HG02885 (cell line): ENCODE data around the gene SCPEP1.
"Not testable (repeated sequence)": the region's sequence is repeated elsewhere in the genome, so short reads cannot be mapped to it uniquely, and the experiment has no call there.

Experiments used
- ATAC-seq: cut with Tn5 transposase; IDR thresholded peaks from one replicate; pipeline ENCODE4 v1.9.1; 2021; ENCODE audit warnings: mild to moderate bottlenecking; ENCODE audit not compliant: unreplicated experiment, poor library complexity

The SCPEP1 gene, protein sequence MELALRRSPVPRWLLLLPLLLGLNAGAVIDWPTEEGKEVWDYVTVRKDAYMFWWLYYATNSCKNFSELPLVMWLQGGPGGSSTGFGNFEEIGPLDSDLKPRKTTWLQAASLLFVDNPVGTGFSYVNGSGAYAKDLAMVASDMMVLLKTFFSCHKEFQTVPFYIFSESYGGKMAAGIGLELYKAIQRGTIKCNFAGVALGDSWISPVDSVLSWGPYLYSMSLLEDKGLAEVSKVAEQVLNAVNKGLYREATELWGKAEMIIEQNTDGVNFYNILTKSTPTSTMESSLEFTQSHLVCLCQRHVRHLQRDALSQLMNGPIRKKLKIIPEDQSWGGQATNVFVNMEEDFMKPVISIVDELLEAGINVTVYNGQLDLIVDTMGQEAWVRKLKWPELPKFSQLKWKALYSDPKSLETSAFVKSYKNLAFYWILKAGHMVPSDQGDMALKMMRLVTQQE

DNA sequence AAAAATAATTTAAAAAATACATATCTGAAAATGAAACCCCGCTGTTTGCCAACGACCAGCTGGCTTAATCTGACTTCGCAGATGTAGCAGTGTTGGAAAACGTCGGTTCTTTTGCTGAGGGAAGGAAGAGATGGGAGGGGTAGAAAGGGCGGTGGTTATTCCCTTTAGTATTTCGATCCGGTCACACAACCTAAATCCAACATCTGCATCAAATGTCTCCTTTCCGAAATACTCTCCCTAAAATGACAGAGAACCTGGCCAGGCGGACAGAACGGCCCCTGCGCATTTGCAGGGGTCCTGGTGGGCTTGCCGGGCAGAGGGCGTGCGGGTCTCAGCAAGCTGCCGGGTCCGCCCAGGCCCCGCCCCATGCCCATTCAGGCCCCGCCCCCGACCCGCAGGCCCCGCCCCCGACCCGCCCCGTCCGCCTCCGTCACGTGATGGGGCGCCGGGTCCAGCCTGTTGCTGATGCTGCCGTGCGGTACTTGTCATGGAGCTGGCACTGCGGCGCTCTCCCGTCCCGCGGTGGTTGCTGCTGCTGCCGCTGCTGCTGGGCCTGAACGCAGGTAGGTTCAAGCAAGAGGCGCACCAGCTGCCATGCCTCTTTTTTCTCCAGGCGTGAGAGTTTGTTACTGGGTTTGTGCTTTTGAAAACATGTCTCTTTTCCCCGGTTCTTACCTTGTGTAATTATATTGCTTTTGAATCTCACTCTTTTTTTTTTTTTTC is at the start of gene SCPEP1:
SCPEP1 (plus strand) TSS at position 459 of the 723 bp plus-strand sequence; CDS start at position 488, 29 bp downstream.
- peak; percentile 74 for ATAC-seq

DNA sequence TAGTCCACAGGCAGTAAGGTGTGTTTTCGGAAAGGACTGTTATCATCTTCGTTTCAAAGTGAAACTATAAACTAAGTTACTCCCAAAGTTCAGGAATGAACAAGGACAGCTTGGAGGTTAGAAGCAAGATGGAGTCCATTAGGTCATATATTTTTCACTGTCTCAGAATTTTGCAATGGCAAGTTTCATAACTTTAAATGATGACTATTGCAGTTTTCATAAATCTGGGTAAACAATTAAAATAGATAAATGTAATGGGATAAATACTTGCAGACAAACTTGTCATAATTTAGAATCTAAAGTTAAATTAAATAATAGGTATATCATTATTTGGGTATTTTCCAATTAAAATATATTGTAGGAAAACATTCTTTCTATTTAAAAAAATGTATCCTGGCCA is 49.3 kb upstream of the SCPEP1 start:
- no peak for ATAC-seq

DNA sequence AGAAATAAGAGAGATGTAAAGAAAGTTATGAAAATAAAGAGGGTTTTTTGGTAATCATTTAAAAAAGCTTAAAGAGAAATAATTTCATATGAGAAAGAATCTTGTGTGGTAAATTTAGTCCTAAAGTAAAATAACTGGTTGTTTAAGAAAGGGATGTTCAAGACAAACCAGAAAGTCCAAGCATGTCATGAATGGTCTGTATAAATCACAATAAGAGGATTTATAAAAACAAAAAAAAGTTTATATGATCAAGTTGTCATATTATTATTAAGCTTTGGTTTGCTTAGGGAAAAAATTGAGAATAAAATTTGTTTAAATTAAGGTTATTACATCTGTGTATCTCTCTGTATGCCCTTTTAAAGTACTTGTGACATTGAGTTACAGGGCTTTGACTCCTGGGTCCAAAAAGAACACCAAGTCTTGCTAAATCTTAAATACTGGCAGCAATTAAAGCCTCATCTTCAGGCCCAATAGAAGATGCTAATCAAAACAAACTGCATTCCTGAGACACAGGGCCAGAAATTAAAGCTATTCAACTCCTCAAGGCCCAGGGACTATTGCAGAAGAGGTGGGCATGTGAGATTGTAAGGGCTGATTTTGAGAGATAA is 48.5 kb upstream of the SCPEP1 start:
- no peak for ATAC-seq

DNA sequence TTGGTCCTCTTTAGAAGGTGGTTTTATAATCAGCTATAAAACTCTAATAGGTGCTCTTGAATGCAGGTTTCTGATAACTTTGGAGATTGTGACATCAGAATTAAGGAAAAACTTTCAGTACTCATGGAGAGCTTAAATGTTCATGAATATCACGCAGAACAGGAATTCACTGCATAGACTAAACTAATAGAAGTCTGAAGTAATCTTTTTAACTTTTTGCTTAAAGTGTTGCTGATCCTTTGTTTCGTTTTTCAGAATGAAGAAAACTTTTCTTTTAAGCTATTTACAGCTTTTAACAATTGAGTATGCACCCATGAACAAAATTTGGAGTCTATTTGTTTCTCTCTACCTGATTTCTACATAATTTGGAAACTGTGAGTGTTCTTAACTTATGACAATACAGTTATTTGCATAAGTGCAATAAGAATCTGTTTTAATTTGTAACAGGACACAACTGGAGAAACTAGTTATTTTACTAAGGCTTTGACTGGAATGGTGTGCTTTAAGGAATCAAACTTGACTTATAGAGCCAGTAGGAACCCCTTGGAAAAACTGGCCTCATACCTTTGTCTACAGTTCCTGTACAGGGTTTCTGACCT is 47.1 kb upstream of the SCPEP1 start:
- ATAC-seq = no peak

DNA sequence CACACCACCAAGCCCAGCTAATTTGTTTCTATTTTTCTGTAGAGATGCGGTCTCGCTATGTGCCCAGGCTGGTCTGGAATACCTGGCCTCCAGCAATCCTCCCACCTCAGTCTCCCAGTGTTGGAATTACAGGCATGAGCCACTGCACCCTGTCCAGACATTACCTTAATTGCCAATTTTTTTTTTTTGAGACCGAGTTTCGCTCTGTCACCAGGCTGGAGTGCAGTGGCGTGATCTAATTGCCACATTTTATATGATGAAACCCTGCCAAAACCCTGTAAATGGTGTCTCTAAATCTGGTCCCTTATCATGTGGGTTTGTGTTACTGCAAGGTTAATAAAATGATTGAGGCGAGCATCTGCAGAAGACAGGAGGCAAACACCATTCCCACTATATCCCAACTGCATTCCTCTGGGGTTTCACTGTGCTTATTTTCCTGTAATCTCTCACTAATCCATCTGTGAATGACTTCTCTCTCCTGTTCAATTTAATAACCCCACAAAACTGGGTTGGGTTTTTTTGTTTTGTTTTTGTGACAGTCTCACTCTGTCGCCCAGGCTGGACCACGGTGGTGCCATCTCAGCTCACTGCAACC is 44.7 kb upstream of the SCPEP1 start:
- ATAC-seq = no peak

DNA sequence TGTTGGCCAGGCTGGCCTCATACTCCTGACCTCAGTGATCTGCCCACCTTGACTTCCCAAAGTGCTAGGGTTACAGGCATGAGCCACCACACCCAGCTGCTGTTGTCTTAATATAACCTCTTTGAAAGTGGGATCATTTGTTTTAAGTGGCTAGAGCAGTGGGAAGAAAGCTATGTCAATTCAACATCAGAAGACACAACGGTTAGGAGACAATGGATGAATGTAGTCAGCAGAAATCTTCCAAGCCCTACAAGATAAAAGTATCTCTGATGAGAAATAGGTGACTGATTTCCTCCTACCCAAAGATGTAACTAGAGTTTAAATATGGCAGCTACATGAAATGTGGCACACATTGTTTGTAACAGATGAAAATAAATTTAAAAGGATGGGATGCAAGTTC is 44.1 kb upstream of the SCPEP1 start:
- ATAC-seq = no peak

DNA sequence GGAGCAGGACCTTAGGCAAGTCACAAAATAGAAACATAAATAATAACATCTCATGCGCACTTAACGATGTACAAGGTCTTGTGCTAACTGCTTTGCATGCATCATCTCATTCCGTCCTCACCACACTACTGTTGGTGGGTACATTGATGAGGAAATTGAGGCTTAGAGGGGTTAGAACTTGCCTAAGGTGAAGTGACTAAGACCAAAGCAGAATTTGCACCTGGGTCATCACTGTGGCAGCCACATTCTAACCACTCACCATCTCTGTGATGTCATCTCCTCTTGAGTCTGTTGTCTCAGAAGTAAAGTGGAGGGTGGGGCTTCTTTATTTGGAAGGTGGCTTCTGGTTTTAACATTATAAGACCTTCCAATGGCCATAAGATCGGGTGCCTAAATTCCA is 43.7 kb upstream of the SCPEP1 start:
- ATAC-seq = no peak

DNA sequence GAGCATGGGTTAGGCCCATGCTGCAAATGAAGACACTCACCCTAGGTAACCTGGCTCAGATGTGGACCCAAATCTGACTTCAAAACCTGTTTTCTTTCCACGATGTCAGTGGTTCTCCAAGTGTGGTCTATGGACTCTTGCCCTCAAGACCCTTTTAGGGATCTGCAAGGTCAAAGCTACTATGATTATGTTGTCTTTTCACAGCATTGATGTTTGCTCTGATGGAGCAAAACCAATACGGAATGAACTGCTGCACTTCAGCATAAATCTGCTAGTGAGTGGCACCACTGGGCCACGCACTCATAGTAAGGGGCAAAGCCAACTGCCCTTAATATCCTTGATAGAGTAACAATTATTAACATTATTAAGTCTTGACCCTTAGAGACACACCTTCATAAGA is 42.5 kb upstream of the SCPEP1 start:
- no peak for ATAC-seq

DNA sequence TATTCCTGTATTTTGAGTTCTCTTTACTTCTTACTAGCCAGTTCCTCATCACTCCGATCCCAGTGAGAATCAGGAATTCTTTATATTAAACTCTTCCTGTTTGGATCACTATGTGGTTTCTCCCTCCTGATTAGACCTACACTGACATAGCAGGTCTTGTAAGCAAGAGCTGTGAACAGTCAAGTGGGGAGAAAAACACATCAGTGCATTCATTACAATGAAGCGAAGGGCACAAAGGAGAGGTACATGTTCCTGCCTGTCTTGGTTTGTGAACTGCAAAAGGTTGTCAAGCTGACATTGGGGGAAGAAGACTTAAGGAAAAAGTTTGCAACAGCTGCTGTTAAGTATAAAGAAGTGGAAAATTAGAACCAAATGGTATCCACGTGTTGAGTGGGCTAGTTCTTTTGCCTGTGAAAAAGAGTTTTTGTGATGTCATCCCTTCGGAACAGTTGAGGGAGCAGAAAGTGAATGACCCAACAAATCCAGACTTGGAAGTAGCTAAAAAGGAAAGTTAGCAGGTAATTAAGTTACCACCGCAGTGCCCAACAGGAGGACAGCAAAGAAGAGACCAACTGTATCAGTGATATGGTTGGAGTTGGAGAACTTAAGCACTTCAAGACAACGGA is 41.1 kb upstream of the SCPEP1 start:
- no peak for ATAC-seq

DNA sequence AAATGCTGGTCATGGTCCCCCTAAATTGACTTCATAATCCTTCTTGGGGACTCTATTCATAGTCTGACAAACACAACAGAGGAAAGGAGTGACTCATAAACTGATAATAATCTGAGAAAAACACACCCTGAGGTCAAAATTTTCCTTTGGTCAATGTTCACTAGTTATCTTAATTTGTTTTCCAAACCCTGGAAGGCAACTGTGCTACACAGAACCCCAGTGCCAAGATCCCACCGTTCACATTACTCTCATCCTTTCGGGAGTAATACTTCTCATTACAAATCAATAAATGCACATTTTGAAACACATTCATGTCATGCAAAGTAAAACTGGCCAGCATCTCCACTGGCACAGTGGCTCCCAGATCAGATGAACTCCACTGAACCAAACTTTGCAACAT is 40.2 kb upstream of the SCPEP1 start:
- no peak for ATAC-seq

DNA sequence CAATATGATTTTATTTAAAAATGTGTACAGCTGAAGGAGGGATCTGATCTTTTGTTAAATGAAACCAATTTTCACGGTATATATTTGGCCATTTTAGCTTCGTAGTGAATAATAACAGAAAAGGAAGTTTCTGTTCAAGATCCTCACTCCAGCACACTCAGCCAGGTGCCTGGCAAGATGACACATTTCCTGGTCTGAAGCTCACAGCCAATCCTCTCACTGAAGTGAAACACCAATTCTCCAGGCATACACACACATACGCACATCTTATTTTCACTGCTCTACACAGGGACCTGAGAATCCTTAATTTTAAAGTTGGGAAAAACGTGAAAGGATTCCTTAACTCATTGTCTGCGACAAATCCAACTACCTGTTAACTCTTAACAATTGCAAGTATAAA is 39.7 kb upstream of the SCPEP1 start:
- ATAC-seq = not testable (repeated sequence)

DNA sequence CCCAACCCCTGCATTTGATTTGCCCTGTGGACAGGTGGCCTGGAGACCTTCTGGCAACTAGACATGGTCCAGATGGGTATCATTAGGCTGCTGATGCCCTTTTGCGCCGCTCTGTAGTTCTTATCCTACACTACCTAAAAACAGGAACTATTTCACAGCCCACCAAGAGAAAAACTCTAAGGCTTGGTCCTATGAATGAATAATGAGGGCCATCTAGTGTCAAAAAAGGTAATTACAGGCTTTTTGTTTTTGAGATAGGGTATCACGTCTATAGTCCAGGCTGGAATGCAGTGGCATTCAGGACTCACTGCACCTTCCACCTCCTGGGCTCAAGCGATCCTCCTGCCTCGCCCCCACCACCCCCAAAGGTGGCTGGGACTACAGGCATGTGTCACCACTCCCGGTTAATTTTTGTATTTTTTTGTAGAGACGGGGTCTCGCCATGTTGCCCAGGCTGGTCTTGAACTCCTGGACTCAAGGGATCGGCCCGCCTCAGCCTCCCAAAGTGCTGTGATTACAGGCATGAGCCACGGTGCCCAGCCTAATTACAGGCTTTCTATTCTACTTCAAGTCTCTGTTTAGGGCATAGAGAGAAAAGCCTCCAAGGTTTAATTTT is 38.0 kb upstream of the SCPEP1 start:
- no peak for ATAC-seq

DNA sequence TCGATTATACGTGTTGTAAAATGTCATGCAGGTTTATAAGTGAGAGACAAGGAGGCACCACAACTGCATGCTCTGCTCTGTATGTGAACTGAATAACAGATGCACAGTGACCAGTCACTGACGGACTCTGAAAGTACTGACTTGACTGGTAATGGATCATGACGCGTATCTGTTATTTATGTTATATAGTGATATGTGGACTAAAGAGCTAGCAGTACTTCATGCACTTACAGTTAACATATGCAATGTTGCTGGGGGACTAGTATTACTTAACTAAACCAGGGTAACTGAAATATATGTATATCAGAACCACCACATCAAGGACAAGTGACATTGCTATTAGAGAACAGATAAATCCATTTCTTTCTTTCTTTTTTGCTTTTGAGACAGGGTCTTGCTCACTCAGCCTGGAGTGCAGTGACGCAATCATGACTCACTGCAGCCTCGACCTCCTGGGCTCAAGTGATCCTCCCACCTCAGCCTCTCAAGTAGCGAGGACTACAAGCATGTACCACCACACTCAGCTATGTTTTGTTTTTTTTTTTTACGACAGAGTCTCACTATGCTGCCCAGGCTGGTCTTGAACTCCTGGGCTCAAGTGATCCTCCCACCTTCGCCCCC is 34.3 kb upstream of the SCPEP1 start:
- ATAC-seq = no peak

DNA sequence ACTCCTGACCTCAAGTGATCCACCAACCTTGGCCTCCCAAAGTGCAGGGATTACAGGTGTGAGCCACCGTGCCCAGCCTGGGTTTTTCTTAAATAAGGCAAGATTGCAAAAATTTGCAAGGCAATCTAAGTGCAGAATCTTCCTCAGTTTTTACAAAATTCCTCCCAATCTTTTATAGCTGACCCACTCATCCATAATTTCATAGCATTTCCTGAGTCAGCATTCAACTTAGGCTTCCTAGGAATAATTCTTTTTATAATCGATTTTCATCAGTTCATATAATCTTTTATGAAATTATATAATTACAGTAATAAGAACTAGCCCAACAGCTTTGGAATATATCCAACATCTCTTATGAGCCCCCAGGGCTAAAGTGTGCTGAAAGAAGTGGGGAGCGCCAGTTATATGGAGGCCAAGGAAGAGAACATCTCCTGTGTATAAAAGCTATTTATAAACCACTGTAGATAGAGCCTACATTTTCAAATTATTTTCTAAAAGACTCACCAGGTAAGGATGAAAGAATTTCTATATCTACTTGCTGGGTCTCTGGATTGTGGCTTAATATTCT is 31.9 kb upstream of the SCPEP1 start:
- no peak for ATAC-seq

DNA sequence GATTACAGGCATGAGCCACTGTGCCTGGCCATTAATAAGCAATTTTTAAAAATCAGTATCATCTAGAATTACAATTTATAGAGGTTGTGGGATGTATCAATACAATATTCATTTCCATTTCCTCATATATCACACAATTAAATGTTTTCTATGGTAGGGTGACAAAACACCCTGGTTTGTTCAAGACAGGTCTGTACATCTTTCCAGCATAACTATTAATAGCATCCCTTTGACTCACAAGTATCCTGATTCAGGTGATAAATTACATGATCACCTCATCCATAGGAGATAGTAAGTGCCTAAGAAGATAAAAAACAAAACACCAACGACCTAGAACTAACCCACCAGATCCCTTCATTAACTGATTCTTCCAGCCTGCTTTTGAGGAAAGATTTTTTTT is 30.2 kb upstream of the SCPEP1 start:
- ATAC-seq = no peak

DNA sequence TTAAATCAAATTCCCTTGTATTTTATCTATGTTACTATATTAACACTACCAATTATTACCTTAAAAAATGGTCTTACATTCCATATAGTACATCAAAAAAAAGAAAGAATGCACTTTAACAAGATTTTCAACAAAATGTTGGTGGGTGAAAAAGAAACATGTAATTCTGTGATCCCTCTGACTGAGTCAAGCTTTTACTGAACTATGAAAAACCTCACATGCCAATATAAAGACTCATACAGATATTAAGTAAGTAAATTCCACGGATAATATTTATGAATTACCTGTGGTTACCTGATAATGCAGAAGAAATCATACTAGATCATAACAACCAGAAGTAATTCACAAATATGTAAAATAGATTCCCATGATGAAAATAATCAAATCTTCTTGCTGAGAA is 29.4 kb upstream of the SCPEP1 start:
- no peak for ATAC-seq

DNA sequence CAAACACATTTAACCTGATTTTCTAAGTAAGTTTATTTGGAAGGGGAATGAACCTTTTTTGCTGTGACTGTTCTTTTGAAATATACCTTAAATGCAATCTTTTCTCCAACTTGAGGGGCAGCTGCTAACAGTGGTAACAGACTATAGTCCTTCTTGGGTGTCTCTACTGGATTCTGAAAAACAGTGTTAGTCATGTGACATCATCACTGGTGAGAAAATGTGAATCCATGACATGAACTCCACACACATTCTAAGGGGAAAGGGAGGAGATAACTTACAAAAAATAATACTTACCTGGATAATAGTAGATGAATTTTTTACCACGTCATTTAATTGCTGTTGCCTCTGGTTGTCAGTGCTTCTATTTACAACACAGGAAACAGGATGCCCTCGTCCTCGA is 28.3 kb upstream of the SCPEP1 start:
- ATAC-seq = no peak

DNA sequence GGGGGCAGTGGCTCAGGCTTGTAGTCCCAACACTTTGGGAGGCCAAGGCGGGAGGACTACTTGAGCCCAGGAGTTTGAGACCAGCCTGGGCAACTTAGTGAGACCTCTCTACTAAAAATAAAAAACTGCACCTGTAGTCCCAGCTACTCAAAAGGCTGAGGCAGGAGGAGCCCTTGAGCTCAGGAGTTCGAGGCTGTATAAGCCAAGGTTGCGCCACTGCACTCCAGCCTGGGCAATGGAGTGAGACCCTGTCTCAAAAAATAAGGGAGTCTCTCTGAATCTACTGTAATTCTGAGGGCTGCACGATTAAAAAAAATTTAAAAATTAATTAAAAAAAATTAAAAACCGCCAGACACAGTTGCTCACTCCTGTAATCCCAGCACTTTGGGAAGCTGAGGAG is 20.9 kb upstream of the SCPEP1 start:
- no peak for ATAC-seq
